HG03066 (cell line): ENCODE measurements around the gene KIF5C.

Source experiments
- ATAC-seq: cut with Tn5 transposase; IDR thresholded peaks from one replicate; pipeline ENCODE4 v1.9.1; 2021; ENCODE audit warnings: low read depth; ENCODE audit not compliant: unreplicated experiment

Gene KIF5C

DNA sequence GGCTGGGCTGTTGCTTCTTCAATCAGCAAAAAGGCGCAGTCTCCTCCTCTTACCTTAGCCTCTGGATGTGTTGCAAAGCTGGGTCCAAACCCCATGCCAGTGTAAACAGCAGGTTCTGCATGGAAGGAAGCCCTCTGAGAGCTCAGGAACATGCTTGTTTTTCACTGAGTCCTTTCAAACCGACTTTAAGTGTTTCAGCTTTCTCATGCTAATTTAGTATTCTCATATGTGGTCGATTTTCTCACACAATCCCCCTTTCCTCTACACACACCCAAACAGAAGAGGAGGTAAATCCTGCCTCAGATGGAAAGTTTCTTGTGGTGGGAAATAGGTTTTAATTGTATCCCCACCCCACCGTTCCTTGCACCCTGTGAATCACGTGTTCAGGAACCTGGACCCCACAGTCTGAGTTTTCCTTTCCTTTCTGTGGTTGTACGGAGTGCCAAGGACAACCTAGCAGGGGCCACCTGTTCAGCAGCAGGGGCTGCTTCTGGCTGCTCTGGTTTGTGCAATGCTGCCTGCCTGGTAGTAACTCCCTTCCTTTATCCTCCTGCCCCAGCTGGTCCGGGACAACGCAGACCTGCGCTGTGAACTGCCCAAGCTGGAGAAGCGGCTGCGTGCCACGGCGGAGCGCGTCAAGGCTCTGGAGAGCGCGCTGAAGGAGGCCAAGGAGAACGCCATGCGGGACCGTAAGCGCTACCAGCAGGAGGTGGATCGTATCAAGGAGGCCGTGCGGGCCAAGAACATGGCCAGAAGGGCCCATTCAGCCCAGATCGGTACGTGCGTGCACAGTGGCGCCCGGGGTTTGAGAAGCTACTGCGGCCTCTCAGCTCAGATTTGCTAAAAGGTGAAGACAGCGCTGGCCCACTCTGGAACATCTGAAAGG, 134.8 kb downstream of the KIF5C start:
- no peak for ATAC-seq

GRCh38 chr2:149012545-149012944, 137.5 kb downstream of the KIF5C start:
- ATAC-seq = no peak

GRCh38 chr2:149015501-149015900, 140.5 kb downstream of the KIF5C start:
- no peak for ATAC-seq

DNA sequence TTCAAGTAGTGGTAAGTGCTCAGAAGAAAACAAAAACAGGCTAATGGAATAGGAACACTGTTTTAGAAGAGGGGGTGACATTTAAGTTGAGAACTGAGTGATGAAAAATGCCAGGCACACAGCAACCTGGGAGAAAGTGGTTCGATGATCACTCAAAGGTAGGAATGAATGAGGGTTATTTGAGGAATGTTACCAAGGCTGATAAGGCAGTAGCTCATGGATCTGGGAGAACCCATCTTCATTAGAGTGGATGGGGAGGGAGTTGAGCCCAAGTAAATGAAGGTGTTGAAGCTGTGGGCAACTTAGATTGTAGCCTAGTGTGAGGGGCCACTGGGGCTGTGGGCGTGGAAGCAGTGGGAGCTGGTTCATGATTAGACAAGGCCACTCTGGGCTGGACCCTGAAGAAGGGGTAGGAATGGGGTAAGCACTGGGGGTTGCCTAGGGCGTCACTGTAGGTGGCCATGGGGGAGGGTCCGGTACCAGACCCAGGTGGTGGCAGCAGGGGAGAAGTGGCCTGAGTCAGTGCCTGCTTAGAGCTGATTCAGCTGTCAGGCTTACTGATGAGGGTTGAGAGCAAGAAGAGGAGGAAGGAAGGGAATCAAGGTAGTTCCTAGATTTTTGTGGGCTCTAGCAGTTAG, 141.0 kb downstream of the KIF5C start:
- no peak for ATAC-seq

DNA sequence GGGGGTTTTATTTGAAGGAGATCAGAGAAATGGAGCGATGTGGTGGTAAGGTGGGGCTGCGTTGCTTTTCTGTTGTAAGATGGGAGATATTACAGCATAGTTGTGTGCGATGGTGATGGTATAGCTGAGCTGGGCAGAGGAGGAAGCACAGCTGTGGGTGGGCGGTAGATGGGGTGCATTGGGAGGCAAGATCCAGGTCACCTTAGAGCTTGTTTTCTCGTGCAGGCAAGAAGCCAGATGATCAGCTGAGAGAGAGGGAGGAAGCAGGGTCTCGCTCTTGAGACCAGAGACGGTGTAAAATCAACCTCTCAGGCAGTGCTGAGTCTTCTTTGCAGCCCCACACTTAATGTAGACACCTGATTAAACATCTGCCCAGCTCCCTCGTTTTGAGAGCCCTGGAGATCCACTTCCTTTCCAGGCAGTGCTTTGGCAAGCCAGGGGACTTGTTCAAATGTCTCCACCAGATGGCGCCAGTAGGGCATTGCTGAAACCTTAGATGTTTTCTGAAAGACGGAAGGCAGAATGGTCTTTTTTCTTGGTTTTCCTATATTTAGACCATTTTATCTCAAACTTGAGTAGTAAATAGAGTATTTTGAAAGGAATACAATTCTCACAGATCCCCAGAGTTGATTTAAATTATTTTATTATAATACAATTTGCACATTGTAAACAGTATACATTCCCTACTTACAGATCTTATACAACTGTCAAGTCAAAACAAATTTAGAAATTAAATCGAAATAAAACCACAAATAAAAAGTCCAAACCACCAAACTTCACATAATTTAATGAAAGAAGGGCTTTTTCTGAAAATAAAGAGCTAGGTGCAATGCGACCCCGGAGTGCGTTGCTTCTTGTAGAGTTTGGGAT, 142.3 kb downstream of the KIF5C start:
- ATAC-seq = no peak

DNA sequence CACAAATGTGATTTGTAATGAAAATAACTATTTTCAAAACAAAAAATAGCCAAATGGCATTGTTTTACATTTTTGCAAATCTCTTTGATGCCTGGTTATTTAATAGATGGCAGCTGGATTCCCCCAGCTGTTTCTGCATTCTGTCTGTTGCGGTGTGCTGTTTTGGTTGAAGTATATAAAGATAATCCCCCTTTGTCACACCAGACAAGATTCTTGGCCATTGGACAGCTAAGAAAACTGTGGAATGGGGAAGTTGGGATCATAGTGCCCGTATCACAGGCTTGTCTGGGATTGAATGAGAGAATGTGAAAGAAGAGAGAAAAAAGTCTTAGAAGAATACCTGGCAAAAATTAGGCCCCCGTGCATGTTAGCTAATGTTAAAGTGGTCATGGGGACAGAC, 144.0 kb downstream of the KIF5C start:
- no peak for ATAC-seq

DNA sequence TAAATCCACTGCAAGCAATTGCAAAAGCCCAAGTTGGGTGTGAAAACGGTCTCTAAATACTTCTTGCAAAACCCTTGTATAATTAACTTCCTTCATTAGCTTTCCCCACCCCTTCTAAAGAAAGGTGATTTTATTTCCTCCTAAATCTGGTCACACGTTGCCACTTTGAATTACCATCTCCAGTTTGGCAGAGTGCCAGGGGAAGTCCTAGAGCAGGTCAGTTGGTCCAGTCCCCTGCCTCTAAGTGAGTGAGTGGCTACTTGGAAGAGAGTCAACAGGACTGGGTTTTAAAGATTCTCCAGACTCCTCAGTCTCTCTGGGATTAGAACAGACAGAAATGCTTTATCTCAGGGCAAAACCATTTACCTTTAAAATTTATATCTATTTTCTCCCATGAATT, 144.7 kb downstream of the KIF5C start:
- no peak for ATAC-seq

DNA sequence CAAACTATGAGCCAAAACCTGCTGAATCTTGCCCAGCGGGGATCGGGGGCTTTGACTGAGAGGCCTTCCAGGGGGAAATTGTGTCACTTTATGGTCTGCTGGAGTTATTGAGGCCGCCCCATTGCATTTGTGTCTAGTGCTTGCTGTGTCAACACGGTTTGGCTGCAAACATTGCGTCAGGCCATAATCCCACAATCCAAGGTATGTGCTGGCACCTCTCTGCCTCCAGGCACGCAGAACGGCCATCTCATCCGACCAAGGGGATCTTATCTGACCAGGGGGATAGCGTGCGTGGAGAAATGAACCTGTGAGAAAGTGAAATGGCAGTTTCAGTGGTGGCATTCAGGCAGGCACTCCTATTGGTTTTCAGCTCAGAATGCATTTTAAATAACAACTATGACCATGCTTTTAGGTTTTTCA, 145.4 kb downstream of the KIF5C start:
- peak; percentile 42 for ATAC-seq

GRCh38 chr2:149021271-149021719, 146.3 kb downstream of the KIF5C start:
- ATAC-seq = peak; percentile 58

DNA sequence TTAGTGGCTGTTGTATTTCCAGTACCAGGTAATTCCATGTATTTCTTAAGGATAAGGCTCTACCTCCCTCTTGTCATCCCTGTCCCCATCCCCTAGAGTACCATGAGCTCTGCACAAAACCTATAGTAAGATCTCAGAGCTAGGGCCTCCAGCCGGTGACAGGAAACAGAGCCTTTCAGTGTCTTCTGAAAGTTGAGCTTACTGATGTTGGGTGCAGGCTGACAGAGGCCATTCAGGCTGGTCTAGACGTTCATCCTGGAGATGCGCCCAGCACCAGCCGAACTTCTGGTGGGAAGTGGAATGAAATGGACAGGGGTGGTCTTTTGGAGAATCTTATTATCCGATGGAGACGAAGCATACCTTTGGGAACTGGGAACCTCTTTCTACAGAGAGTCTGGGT, 146.7 kb downstream of the KIF5C start:
- peak; percentile 55 for ATAC-seq

- ATAC-seq = no peak
Observed at GRCh38 chr2:149023091-149023490, 148.1 kb downstream of the KIF5C start.

DNA sequence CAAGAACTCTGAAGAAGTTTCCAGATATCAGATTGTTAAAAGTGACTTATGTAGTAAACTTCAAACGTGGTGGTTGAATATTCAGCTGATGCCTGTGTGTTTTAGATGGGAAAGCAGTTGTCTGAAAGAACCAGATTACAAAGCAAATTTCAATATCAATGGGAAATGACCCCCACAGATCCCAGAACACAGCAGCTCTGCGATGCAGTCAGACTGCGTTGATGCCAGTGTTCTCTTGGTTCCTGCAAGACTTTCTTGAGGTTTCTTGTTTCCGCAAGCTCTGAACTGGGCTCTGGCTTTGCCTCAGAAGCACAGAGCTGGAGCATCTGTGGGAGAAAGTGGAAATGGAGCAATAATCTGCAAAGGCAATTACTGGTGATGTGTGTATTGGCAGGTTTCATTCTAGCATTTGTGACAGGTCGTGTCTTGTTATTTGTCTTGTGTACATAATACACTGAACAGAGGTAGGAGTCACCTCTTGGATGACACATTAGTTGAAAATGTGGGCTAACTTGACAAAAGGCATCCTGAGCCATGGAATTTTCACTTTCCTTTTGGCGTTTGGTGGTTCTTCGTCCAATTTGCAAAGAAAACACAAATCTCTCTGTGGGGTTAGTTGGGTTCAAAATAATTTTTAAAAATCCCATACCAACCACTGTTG, 152.7 kb downstream of the KIF5C start:
- no peak for ATAC-seq

- no peak for ATAC-seq
Observed at GRCh38 chr2:149028377-149028776, 153.3 kb downstream of the KIF5C start.

GRCh38 chr2:149028891-149029290, 153.9 kb downstream of the KIF5C start:
- no peak for ATAC-seq

GRCh38 chr2:149029307-149029965, 154.4 kb downstream of the KIF5C start:
- no peak for ATAC-seq

DNA sequence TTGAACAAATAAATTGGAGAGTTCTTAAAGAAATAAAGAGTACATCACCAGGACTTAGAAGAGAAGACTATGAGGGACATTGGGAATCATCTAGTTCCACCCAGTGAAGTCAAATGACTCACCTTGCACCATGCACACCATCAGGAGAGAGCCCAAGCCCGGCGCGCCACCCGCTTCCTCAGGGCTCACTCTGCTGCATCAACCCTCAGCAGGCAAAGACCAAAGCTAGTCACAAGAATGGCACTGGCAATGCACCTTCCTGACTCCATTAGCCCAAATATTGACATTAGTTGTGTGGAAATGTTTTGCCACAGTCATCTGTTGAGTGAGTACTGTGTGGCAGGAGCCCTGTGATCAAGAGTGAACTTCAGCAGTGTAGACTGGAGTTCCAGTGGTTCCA, 156.4 kb downstream of the KIF5C start:
- no peak for ATAC-seq

DNA sequence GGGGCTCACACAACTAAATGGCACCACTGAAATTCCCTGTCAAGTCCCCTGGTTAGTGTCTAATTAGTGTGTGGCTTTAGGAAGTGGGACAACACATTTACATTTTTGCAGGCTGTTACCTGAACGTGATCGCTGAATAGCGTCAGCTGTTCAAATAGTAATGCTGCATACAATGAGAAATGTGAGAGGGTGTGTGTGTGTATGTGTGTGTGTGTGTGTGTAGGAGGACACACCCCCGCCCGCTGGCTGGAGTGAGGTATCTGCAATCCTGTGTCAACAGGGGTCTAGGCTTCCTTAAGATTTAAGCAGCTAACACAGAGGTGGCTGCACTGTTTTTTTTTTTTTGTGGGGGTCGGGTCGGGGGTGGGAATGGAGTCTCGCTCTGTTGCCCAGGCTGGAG, 158.7 kb downstream of the KIF5C start:
- ATAC-seq = no peak

DNA sequence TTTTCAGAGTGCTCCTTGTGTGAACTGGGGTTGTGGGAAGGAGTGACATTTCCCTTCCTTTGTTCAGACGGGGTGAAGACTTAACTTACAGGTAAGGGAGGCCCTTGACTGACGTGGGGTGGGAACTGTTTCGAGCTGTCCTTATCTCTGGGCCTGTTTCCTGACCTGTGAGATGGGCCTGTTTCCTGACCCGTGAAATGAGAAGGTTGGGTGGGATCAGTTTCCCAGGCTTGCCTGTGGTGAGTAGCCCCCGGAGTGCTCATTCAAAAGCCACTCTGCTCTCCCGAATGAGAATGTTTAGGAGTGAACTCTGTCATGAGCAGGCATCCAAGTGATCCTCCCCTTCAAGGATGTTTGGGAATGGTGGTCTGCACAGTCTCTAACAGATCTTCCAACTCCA, 159.4 kb downstream of the KIF5C start:
- ATAC-seq = no peak

DNA sequence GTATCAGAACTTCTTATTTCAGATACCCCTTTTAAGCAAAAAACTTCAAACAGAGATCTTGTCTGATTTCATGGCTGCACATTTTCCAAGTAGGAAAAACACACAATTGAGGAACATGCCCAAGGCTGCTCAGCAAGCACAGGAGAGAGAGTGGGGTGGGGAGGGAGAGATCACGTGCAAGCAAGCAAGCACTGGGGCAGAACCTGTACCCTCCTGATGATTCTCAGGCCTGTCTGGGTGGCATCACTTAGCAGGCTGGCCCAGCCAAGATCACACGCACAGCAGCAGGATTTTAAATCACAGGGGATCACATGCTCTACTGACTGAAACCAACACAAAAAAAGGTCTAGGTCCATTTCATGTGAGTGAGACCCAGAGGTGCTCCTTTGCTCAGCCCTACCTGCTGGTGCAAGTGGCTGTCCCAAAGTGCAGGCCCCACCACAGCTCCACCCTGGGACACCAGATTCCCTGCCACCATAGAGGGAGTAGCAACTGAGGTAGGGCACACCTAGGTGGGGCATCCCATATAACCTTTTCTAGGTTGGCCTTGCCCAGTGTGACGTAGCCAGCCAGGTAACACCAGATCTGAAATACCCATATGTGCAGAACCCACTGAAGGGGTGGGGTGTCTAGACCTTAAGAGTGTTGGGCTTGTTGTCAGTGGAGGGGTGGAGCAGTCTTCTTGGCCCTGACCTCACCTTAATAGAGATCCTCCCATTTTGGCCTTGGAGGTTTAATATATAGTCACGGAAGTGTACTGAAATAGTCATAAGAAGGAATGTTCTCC, 161.7 kb downstream of the KIF5C start:
- ATAC-seq = no peak
